Measurements from ENCODE around the gene TSPAN14.
"Not testable (repeated sequence)": the region's sequence is repeated elsewhere in the genome, so short reads cannot be mapped to it uniquely, and the experiment has no call there.

Gene TSPAN14

DNA sequence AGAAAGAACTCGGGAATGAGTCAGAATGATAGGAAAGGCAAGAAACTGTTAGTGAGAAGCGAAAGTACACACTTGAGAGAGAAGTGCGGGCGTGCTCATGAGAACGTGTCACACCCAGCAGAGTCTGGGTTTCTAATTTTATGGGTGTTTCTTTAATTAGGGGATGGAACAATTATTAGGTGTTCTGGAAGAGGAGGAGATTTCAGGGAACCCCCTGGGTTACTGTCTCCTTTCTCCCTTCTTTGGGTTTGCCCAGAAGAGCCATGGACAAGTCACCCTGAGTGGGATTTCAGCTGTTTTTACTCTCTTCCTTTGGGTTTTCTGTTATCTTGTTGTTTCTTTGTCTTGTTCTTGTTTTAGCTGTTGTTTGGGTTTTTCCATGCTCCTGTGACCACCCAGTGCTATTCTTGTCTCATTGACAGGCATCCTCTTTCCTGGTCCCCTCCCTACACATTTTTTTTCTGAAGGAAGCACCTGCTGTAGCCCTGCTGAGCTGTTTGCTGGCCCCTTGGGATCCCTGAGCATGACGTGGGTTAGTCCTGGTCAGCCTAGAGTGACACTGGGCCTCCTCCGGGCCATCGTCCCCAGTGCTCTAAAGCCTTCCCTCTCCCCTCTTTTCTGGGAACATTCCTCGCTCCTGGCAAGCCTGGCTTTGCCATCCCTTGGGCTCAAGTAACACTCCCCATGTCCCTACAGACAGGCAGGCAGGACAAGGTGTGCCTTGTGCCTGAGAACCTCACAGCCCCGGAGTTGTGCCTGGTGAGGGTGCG is 87.1 kb downstream of the TSPAN14 start:
- H3K36me3 Mint-ChIP-seq (ENCODE audit: low read depth) = peaks cover 13% of the 10 kb centered on the region
- peaks cover 23% of the 10 kb centered on the region for H3K9me3 Mint-ChIP-seq
- peaks cover 28% of the 10 kb centered on the region for H3K27me3 Mint-ChIP-seq (ENCODE audit: low read depth, poor library complexity)
- TF ChIP-seq, protein P1, sequence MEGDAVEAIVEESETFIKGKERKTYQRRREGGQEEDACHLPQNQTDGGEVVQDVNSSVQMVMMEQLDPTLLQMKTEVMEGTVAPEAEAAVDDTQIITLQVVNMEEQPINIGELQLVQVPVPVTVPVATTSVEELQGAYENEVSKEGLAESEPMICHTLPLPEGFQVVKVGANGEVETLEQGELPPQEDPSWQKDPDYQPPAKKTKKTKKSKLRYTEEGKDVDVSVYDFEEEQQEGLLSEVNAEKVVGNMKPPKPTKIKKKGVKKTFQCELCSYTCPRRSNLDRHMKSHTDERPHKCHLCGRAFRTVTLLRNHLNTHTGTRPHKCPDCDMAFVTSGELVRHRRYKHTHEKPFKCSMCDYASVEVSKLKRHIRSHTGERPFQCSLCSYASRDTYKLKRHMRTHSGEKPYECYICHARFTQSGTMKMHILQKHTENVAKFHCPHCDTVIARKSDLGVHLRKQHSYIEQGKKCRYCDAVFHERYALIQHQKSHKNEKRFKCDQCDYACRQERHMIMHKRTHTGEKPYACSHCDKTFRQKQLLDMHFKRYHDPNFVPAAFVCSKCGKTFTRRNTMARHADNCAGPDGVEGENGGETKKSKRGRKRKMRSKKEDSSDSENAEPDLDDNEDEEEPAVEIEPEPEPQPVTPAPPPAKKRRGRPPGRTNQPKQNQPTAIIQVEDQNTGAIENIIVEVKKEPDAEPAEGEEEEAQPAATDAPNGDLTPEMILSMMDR (IDR thresholded peaks at IDR 0.05) = no peak
- no peak overlapping the region for H3K4me3 Mint-ChIP-seq
- H3K27ac Mint-ChIP-seq = no peak overlapping the region
- peaks cover 42% of the 10 kb centered on the region for H3K4me1 Mint-ChIP-seq
- DNase-seq = no peak

DNA sequence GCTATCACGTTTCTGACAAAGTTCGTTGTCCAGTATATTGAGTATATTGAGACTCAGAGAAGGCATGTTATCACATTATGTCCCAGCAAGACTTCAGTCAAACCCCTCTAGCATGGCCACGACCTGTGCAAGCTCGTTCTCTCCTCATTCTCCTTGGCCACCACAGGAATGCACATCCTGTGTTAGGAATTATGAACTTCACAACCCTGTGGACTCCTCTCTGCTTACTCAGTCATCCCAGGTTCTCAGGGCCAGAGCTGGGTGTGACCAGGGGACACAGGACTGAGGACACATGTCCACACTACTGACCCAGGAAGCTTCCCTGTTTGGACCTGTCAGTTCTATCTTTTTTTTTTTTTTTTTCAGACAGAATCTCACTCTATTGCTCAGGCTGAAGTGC is 87.9 kb downstream of the TSPAN14 start:
- Mint-ChIP-seq H3K27ac (no peak overlapping the region), H3K4me3 (no peak overlapping the region), H3K27me3 (ENCODE audit: low read depth, poor library complexity) (peaks cover 28% of the 10 kb centered on the region), H3K36me3 (ENCODE audit: low read depth) (peaks cover 7% of the 10 kb centered on the region), H3K4me1 (peaks cover 38% of the 10 kb centered on the region), H3K9me3 (peaks cover 16% of the 10 kb centered on the region)
- TF ChIP-seq, protein P1 (IDR thresholded peaks at IDR 0.05) = no peak
- DNase-seq = no peak

DNA sequence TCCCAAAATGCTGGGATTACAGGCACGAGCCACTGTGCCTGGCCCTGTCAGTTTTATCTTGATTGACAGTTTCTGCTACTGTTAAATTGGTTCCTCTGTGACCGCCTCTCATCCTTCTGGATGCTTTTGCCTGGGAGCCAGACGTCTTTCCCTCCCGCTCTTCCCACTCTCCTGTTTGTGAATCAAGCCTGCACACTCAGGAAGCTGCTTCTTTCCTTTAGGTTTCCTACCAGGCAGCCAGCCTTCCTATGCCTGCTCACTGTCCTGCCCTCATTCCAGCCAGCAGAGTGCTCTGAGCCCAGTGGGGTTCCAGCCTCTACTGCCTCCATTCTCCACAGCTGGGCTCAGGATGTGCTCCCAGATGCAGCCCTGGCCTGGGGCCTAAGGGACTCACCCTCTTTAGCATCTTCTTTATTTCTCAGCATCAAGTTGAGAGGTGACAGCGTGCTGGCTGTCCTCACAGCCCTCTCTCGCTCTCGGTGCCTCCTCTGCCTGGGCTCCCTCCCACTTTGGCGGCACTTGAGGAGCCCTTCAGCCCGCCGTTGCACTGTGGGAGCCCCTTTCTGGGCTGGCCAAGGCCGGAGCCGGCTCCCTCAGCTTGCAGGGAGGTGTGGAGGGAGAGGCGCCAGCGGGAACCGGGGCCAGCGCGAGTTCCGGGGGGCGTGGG is 88.7 kb downstream of the TSPAN14 start:
- Mint-ChIP-seq H3K27me3 (ENCODE audit: low read depth, poor library complexity) (peaks cover 28% of the 10 kb centered on the region), H3K4me1 (peaks cover 37% of the 10 kb centered on the region), H3K4me3 (no peak overlapping the region), H3K9me3 (peaks cover 13% of the 10 kb centered on the region), H3K36me3 (ENCODE audit: low read depth) (peaks cover 5% of the 10 kb centered on the region), H3K27ac (peak overlapping the region; percentile 19)
- TF ChIP-seq, protein P1 (IDR thresholded peaks at IDR 0.05) = no peak
- DNase-seq = no peak

DNA sequence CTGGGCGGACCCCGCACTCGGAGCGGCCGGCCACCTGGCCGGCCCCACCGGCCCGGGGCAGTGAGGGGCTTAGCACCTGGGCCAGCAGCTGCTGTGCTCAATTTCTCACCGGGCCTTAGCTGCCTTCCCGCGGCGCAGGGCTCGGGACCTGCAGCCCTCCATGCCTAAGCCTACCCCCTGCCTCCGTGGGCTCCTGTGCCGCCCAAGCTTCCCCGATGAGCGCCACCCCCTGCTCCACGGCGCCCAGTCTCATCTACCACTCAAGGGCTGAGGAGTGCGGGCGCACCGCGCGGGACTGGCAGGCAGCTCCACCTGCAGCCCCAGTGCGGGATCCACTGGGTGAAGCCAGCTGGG is 89.2 kb downstream of the TSPAN14 start:
- H3K36me3 Mint-ChIP-seq (ENCODE audit: low read depth); H3K27ac Mint-ChIP-seq; DNase-seq; H3K4me3 Mint-ChIP-seq: not testable (repeated sequence)
- Mint-ChIP-seq H3K27me3 (ENCODE audit: low read depth, poor library complexity) (peaks cover 28% of the 10 kb centered on the region), H3K4me1 (peaks cover 32% of the 10 kb centered on the region), H3K9me3 (peaks cover 13% of the 10 kb centered on the region)

DNA sequence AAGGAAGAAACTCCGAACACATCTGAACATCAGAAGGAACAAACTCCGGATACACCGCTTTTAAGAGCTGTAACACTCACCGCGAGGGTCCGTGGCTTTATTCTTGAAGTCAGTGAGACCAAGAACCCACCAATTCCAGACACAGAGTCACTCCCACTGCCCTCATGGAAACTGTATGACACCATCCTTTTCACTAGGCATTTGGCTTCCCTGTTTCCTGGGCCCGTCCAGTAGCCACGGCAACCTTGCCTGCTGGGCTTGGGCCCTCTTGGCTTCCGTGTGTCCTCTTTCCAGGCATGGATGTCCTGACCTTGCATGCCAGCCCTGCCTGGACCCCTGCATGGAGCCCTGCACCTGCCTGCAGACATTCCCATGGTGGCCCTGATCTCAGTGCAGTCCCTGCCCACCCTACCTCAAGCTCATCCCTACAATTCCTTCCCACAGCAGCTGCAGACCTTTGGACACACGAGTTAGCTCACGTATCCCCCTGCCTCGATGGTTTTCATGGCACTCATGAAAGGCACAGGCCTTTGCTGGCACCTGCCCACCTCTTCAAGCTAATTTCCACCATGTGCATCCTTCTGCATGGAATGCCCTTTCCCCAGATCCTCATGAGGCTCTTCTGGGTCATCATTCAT is 90.3 kb downstream of the TSPAN14 start:
- Mint-ChIP-seq H3K27me3 (ENCODE audit: low read depth, poor library complexity) (peaks cover 28% of the 10 kb centered on the region), H3K36me3 (ENCODE audit: low read depth) (peaks cover 5% of the 10 kb centered on the region), H3K4me3 (no peak overlapping the region), H3K9me3 (peaks cover 13% of the 10 kb centered on the region), H3K27ac (peak overlapping the region; percentile 46), H3K4me1 (peaks cover 36% of the 10 kb centered on the region)
- TF ChIP-seq, protein P1 (IDR thresholded peaks at IDR 0.05) = no peak
- no peak for DNase-seq

DNA sequence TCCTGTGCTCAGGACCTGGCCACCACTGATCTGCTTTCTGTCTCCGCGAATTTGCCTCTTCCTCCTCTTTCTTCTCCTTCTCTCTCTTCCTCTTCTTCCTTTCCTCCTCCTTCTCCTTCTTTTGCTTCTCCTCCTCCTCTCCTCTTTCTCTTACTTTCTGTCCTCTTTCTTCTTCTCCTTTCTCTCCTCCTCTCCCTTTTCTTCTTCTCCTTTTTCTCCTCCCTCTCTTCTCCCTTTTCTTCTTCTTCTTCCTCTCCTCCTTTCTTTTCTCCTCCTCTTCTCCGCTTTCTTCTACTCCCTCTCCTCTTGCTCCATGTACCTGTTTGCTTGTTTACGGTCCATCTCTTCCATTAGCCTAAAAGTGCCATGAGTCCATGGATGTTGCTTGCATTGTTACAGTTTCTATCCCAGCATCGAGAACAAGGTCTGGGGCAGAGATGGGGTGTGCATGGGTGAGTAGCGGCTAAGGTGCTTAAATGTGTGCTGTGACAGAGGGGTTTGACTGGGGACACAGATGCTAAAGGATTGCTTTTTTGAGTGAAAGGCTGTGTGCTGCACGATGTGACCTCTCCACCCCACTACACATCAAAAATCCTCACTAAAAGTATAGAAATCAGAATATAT is 91.3 kb downstream of the TSPAN14 start:
- H3K27ac Mint-ChIP-seq = no peak overlapping the region
- no peak for DNase-seq
- H3K27me3 Mint-ChIP-seq (ENCODE audit: low read depth, poor library complexity) = peaks cover 25% of the 10 kb centered on the region
- H3K4me3 Mint-ChIP-seq = no peak overlapping the region
- peaks cover 5% of the 10 kb centered on the region for H3K36me3 Mint-ChIP-seq (ENCODE audit: low read depth)
- H3K4me1 Mint-ChIP-seq = peaks cover 32% of the 10 kb centered on the region
- TF ChIP-seq, protein P1 (IDR thresholded peaks at IDR 0.05) = no peak
- peaks cover 13% of the 10 kb centered on the region for H3K9me3 Mint-ChIP-seq

All from nephron progenitor cell (in vitro differentiated cells).